ENCODE data around the gene TAF1D. TPM values are rescaled to one million over a fixed set of nuclear protein-coding genes. Genes with fewer than 3 reads are reported as not detected.

TAF1D gene
- total and polyA plus RNA-seq, 2 experiments from 2014 or later = 24.7 to 60.7 TPM

GRCh38 chr11:93738647-93739081, 2.6 kb downstream of the TAF1D start:
- TF ChIP-seq, protein P1, sequence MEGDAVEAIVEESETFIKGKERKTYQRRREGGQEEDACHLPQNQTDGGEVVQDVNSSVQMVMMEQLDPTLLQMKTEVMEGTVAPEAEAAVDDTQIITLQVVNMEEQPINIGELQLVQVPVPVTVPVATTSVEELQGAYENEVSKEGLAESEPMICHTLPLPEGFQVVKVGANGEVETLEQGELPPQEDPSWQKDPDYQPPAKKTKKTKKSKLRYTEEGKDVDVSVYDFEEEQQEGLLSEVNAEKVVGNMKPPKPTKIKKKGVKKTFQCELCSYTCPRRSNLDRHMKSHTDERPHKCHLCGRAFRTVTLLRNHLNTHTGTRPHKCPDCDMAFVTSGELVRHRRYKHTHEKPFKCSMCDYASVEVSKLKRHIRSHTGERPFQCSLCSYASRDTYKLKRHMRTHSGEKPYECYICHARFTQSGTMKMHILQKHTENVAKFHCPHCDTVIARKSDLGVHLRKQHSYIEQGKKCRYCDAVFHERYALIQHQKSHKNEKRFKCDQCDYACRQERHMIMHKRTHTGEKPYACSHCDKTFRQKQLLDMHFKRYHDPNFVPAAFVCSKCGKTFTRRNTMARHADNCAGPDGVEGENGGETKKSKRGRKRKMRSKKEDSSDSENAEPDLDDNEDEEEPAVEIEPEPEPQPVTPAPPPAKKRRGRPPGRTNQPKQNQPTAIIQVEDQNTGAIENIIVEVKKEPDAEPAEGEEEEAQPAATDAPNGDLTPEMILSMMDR (IDR thresholded peaks at IDR 0.05; ENCODE audit: low read depth, low read length) = no peak
- peaks cover 48% of the 10 kb centered on the region for H3K36me3 ChIP-seq
- no peaks in the 10 kb centered on the region for H3K9me3 ChIP-seq (ENCODE audit: low read depth)
- no peak overlapping the region for H3K27ac ChIP-seq
- H3K4me1 ChIP-seq (ENCODE audit: low read depth) = peaks cover 16% of the 10 kb centered on the region
- peak in 1 of 2 donors; percentile 37 for DNase-seq (ENCODE audit: low read depth in 1 of 2, low spot score in 1 of 2)
- no peak overlapping the region for H3K4me3 ChIP-seq
- H3K27me3 ChIP-seq = no peaks in the 10 kb centered on the region

DNA sequence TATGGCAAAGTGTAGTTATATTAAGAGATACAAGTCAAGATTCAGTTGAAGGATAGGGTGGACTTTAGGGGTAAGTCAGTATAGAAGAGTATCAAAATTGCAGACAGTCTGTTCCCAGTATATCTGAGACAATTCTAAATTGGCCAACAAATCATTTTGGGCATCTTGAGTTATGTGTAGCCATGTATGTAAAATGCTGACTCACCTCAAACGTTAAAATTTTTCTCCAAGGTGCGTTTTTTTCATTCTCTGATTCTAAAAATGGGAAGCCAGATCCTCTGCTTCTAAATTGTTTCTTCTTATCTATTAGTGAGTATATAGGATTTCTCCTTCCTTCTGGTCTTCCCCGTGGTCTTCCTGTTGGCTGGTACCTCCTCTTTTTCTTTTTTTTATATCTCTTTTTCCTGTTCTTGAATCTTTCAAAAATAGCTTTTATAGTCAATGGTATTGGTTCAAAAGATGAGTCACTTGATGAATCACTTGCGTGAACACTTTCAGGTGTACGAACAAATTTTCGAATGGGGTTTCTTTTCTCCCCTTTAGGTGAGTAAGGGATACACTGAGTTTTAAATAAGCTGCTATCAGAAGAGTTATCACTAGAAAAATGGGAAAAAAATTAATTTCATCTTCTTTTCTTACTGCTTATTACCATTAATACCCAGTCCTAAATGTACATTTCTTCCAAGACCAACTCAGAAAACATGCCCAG, 3.2 kb downstream of the TAF1D start:
- Histone ChIP-seq H3K36me3 (peaks cover 54% of the 10 kb centered on the region), H3K27ac (no peak overlapping the region), H3K4me1 (ENCODE audit: low read depth) (peaks cover 16% of the 10 kb centered on the region), H3K4me3 (no peak overlapping the region), H3K27me3 (no peaks in the 10 kb centered on the region), H3K9me3 (ENCODE audit: low read depth) (no peaks in the 10 kb centered on the region)
- DNase-seq (ENCODE audit: low read depth in 1 of 2, low spot score in 1 of 2) = no peak
- TF ChIP-seq, protein P1 (IDR thresholded peaks at IDR 0.05; ENCODE audit: low read depth, low read length) = no peak

DNA sequence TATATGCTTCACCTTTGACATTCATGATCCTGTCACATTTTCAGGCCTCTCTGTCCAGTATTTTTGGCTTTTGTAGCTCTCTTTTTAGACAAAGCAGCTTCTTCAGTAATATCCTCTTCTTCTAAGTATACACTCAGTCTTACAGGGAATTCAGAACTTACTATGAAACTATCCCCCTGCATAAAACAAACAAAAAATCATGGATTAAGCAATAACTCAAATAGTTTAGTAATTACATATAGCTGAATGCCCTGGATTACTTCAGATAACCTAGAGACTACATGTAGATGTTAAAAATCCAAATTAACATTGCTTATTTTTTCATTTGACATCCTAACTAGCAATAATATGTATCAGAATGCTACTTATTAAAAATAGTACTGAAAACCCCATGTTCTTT, 5.2 kb downstream of the TAF1D start:
- H3K4me3 ChIP-seq = no peak overlapping the region
- peak in 1 of 2 donors; percentile 38 for DNase-seq (ENCODE audit: low read depth in 1 of 2, low spot score in 1 of 2)
- H3K4me1 ChIP-seq (ENCODE audit: low read depth) = peaks cover 16% of the 10 kb centered on the region
- H3K36me3 ChIP-seq = peaks cover 73% of the 10 kb centered on the region
- TF ChIP-seq, protein P1 (IDR thresholded peaks at IDR 0.05; ENCODE audit: low read depth, low read length) = no peak
- no peaks in the 10 kb centered on the region for H3K9me3 ChIP-seq (ENCODE audit: low read depth)
- no peak overlapping the region for H3K27ac ChIP-seq
- H3K27me3 ChIP-seq = no peaks in the 10 kb centered on the region

DNA sequence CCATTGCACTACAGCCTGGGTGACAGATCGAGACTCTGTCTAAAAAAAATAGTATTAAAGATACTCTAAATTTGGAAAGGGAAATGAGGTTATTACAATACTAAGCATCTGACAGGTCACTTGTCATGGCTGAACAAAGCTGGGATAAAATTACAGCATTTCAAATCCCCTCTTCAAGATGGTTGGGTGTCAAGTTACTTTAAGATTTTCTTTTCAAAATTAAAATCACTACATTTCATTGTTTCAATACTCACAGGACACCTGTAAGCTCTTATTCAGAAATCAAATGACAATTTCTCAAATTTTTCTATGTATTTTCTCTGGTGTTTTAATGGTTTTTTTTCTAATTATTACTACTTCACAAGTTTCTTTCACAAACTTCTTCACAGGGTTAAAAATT, 5.7 kb downstream of the TAF1D start:
- peaks cover 78% of the 10 kb centered on the region for H3K36me3 ChIP-seq
- TF ChIP-seq, protein P1 (IDR thresholded peaks at IDR 0.05; ENCODE audit: low read depth, low read length) = no peak
- H3K9me3 ChIP-seq (ENCODE audit: low read depth) = no peaks in the 10 kb centered on the region
- H3K27ac ChIP-seq = no peak overlapping the region
- H3K4me1 ChIP-seq (ENCODE audit: low read depth) = peaks cover 16% of the 10 kb centered on the region
- H3K27me3 ChIP-seq = no peaks in the 10 kb centered on the region
- no peak for DNase-seq (ENCODE audit: low read depth in 1 of 2, low spot score in 1 of 2)
- no peak overlapping the region for H3K4me3 ChIP-seq

DNA sequence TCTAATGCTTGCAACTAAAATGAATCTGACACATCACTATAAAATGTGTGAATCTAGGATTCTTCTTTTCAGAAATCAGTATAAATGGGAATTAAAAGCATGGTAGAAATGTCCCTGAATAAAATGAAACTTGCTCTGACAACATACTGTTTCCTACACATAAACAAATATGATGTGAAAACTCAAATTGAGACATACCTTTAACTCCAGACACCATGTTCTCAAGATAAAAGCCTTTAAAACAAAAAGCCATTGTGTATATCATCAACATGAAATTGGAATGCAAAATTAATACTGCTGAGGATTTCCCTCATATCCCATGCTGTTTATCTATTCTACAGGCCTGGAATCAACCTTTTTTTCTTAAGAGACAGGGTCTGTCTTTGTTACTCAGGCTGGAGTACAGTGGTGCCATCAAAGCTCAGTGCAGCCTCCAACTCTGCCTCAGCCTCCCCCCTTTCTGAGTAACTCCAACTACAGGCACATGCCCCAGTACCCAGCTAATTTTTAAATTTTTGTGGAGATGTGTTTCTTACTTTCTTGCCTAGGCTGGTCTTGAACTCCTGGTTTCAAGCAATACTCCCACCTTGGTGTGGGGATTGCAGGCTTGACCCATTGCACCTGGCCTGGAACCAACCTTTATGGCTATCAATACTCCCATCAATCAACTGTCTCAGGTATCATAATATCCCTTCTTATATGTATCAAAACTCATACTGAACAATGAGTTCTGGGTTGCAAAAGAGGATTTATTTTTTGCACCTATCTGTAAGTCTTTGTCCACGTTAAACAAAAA, 6.7 kb downstream of the TAF1D start:
- no peaks in the 10 kb centered on the region for H3K27me3 ChIP-seq
- no peak for DNase-seq (ENCODE audit: low read depth in 1 of 2, low spot score in 1 of 2)
- H3K9me3 ChIP-seq (ENCODE audit: low read depth) = no peaks in the 10 kb centered on the region
- H3K27ac ChIP-seq = no peak overlapping the region
- H3K4me3 ChIP-seq = no peak overlapping the region
- TF ChIP-seq, protein P1 (IDR thresholded peaks at IDR 0.05; ENCODE audit: low read depth, low read length) = no peak
- peaks cover 12% of the 10 kb centered on the region for H3K4me1 ChIP-seq (ENCODE audit: low read depth)
- peaks cover 88% of the 10 kb centered on the region for H3K36me3 ChIP-seq

Data from cardiac muscle cell (in vitro differentiated cells and primary cell).